MM.1S (cell line): ENCODE measurements around the gene PLAAT3.
"Not testable (repeated sequence)": the region's sequence is repeated elsewhere in the genome, so short reads cannot be mapped to it uniquely, and the experiment has no call there.

Source experiments
- EZH2 ChIP-seq: fragments of 300-600 bp; sonication (generic); optimal IDR thresholded peaks from 2 replicates; pipeline ENCODE3; 2017; ENCODE audit warnings: low read depth, mild to moderate bottlenecking, antibody characterized with exemption, low read length, mixed read lengths
- TF ChIP-seq, protein P1 (sequence below): fragments of 300-600 bp; sonication (generic); IDR thresholded peaks from 2 replicates; pipeline ENCODE4 v1.5.1; 2016; ENCODE audit warnings: antibody characterized with exemption, low read length, mixed read lengths

DNA sequence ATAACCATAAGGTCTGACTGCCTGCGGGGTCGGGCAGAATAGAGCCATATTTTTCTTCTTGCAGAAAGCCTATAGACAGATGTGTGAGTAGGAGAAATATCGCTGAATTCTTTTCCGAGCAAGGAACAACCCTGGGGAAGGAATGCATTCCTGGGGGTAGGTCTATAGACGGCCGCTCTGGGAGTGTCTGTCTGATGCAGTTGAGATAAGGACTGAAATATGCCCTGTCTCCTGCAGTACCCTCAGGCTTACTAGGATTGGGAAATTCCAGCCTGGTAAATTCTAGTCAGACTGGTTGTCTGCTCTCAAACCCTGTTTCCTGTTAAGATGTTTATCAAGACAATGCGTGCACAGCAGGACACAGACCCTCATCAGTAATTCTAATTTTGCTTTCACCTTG is 33.0 kb downstream of the PLAAT3 start:
- TF ChIP-seq, protein P1, sequence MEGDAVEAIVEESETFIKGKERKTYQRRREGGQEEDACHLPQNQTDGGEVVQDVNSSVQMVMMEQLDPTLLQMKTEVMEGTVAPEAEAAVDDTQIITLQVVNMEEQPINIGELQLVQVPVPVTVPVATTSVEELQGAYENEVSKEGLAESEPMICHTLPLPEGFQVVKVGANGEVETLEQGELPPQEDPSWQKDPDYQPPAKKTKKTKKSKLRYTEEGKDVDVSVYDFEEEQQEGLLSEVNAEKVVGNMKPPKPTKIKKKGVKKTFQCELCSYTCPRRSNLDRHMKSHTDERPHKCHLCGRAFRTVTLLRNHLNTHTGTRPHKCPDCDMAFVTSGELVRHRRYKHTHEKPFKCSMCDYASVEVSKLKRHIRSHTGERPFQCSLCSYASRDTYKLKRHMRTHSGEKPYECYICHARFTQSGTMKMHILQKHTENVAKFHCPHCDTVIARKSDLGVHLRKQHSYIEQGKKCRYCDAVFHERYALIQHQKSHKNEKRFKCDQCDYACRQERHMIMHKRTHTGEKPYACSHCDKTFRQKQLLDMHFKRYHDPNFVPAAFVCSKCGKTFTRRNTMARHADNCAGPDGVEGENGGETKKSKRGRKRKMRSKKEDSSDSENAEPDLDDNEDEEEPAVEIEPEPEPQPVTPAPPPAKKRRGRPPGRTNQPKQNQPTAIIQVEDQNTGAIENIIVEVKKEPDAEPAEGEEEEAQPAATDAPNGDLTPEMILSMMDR = not testable (repeated sequence)
- TF ChIP-seq EZH2 = not testable (repeated sequence)
